AG10803 (cell line): ENCODE results near the gene TMEM250.

Experiments
- DNase-seq: peaks from one replicate; pipeline ENCODE4 v3.0.0; 2010; ENCODE audit warnings: low read depth
- H3K4me3 ChIP-seq: 2 replicates; pipeline ENCODE4 v1.5.1; 2011; ENCODE audit warnings: mild to moderate bottlenecking, low read length, control low read depth
- CTCF ChIP-seq: conservative IDR thresholded peaks from 2 replicates; pipeline ENCODE4 v1.5.1; 2011; ENCODE audit warnings: mild to moderate bottlenecking, low read length, control low read depth, inconsistent platforms

The TMEM250 gene

GRCh38 chr9:136083558-136084062, 35.1 kb downstream of the TMEM250 start:
- no peak for DNase-seq
- no peak overlapping the region for H3K4me3 ChIP-seq
- no peak for TF ChIP-seq CTCF

- no peak for DNase-seq
- no peak for TF ChIP-seq CTCF
- H3K4me3 ChIP-seq = no peak overlapping the region
Measured at GRCh38 chr9:136082496-136083361, 35.9 kb downstream of the TMEM250 start.

- no peak for TF ChIP-seq CTCF
- no peak for DNase-seq
- no peak overlapping the region for H3K4me3 ChIP-seq
Measured at GRCh38 chr9:136081826-136082495, 36.7 kb downstream of the TMEM250 start.

GRCh38 chr9:136081113-136081825, 37.4 kb downstream of the TMEM250 start:
- no peak for TF ChIP-seq CTCF
- no peak for DNase-seq
- H3K4me3 ChIP-seq = no peak overlapping the region

GRCh38 chr9:136080716-136081112, 38.0 kb downstream of the TMEM250 start:
- no peak for DNase-seq
- H3K4me3 ChIP-seq = no peak overlapping the region
- TF ChIP-seq CTCF = no peak

GRCh38 chr9:136079916-136080246, 38.8 kb downstream of the TMEM250 start:
- TF ChIP-seq CTCF = no peak
- no peak overlapping the region for H3K4me3 ChIP-seq
- DNase-seq = no peak
